A549 (cell line): Measurements from ENCODE around the gene PPM1B.

Experiments
- CTCF ChIP-seq: fragments of >200 bp; sonication (Bioruptor Twin); formaldehyde crosslinking; IDR thresholded peaks from 3 replicates; pipeline ENCODE4 v1.5.1; 2016
- HMGXB4 ChIP-seq: fragments of 250-450 bp; sonication (Bioruptor Pico); IDR thresholded peaks from 2 replicates; pipeline ENCODE4 v1.5.0; 2021; ENCODE audit warnings: mild to moderate bottlenecking, moderate library complexity, borderline replicate concordance
- POLR2A ChIP-seq: IDR thresholded peaks from 2 replicates; pipeline ENCODE4 v1.6.1; 2012; ENCODE audit warnings: mild to moderate bottlenecking, low read length
- RFX5 ChIP-seq: fragments of 450-650 bp; IDR thresholded peaks from 2 replicates; pipeline ENCODE4 v1.7.1; 2014; ENCODE audit warnings: antibody characterized with exemption, mild to moderate bottlenecking, moderate library complexity

GRCh38 chr2:44142306-44142705, 26.4 kb upstream of the PPM1B start:
- TF ChIP-seq CTCF (no peak), HMGXB4 (CRISPR knock-in tag) (no peak), RFX5 (no peak), POLR2A (no peak)
